Caki2 (cell line): ENCODE data around the gene C21orf91. TPM values are rescaled to one million over a fixed set of nuclear protein-coding genes. Genes with fewer than 3 reads are reported as not detected.

Experiments
- DNase-seq: peaks from one replicate; pipeline ENCODE4 v3.0.0-alpha.2; 2015; ENCODE audit warnings: low read depth
- in situ Hi-C: cut with HindIII; loops from 2 replicates; pipeline ENCODE4 v1.10.0; 2016; ENCODE audit warnings: low sequenced_read_pairs, low pct_unique_long_range_greater_than_20kb, mixed read lengths
- total RNA-seq: library from RNA; depleted of rRNA; stranded (reverse); fragments of >200 nt; shearing (Covaris generic); gene quantifications from 2 replicates; pipeline ENCODE4 v1.2.3, GENCODE V29; 2014; ENCODE audit warnings: low replicate concordance; rRNA removed

The C21orf91 gene
- total RNA-seq, result 0.03 and 0.34 TPM in 2 replicates

DNA sequence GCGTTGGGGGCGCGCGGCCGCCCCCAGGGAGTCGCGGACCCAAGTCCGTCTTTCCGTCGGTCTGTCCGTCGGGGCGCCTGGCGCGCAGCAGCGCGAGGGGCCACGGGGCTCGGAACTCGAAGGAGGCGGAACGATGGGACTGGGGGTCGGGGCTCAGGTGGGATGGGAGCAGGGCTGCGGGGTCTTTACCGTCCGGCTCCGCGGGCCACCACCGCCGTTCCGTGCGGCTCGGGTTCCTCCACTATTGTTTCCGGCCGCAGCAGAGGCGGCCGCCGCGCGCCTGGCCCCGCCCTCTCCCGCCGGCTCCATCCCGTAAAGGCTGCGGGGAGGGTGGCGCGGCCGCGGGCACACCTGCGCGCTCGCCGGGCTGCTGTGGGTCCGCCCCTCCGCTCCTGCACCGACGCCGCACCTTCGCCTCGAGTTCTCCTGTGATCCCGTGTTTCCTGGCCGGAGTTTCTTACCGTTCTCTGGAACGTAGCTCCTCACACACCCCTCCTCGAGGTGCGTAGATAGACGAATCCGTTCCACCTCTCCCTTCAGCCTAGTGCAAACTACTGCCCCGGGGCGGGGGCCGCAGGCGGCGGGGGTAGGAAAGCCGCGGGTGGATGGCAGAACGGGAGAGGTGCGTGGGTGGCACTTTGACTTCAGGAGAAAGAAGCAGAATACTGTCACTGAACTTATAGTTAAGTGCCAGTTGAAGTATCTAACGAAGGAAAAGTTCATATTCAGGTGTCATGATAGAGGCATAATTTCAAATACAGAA lies at the start of gene C21orf91:
Gene C21orf91, minus strand, starts transcription at position 243 of the 763 bp plus-strand sequence. CDS start 1,038 bp downstream, outside the sequence.
- DNase-seq, result peak; percentile 75
- in situ Hi-C loops, result no loop called here

DNA sequence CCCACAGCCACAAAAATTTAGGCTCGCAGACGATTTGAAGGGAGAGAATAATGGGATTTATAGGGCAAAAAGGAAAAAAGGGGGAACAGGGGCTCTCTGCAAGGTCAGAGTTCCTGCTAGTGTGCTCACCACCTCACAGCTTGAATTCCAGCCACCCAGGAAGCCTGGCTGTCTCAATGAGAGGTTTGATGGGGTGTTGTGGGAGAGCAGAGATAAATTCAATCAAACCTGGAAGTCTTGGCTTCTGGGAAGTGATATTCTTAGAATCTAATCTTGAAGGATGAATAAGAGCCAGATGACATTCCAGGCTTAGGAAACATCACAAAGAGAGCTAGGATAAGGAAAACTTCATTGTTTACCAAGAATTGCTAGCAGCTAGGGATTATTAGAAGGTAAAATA lies 47.4 kb upstream of the C21orf91 start:
- DNase-seq, result no peak
- in situ Hi-C loops, result no loop called here

DNA sequence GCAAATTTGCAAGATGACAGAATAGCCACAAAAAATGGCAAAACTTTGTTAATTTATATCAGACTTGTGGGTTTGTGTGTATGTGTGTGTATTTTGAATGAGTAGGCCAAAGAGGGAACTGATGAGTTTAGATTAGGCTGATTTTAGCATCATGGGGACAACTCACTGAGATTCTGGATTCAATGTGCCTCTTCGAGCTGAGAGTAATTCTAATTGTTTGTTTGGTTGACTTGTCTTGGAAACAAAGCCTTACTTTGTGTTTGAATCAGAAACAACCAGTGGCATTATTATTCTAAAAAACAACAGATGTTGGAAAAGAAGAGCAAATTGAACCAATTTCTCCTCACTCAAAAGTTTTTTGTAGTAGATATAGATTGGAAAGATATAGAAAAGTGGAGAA lies 40.5 kb upstream of the C21orf91 start:
- in situ Hi-C loops, result no loop called here
- no peak for DNase-seq

DNA sequence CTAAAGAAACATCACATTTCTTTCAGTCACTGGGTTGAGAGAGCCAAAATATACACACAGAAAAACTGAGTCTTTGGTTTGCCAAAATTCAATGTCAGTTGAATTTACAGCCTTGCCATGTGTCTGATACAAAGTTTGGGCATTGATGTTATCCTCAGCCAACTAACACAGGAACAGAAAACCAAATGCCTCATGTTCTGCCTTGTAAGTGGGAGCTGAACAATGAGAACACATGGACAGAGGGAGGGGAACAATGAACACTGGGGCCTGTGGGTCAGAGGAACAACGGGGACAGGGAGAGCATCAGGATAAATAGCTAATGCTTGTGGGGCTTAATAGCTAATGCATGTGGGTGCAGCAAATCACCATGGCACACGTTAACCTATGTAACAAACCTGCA lies 39.6 kb upstream of the C21orf91 start:
- no peak for DNase-seq
- in situ Hi-C loops, result no loop called here

DNA sequence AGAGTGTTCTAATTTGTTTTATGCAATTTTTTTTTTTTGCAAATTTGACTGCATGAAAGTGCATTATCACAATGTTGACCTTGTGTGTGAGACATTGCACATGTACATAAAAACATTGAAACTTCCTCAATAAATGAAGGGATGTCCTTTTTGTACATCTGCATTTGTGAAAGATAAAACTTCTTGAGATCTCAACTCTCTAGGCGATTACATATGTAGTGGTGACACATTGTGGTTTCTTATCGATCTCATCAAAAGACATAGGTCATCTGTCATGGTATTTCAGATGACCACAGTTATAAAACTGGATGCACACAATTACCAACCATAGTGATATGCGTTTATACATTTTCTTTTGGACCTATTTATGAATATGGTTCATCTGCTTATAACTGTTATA lies 35.6 kb upstream of the C21orf91 start:
- DNase-seq, result no peak
- in situ Hi-C loops, result no loop called here

DNA sequence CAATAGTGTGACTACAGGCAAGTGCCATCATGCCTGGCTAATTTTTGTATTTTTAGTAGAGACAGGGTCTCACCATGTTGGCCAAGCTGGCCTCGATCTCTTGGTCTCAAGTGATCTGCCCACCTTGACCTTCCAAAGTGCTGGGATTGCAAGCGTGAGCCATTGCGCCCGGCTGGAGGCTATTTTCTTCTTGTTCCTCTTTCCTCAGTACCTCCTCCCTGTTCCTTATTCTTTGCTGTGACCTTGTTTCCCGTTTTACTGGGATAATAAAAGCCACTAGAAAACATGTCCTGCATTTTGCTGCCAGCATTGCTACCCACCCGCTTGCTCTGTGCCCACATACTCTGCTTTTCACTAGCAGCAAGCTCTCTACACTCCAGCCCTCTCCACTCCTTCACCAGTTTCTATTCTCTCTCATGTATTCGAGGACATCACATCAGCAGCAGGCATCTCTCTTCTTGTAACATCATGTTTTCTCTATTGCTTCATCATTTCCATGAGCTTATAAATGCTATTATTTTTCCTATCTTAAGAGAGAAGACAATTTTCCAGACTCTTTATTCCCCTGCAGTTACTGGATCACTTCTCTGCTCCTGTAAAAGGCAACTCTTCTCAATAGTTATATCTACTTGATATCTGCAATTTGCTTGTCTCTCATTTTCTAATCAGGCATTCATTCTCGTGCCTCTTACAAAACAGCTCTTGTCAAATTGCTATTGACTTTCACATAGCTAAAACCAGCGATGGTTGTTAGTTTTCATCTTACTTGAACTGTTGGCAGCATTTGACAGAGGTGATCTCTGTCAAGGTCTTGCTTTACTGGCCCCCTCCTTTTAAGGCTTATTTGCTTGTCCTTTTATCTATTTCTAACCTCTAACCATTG lies 34.5 kb upstream of the C21orf91 start:
- no peak for DNase-seq
- in situ Hi-C loops, result no loop called here

DNA sequence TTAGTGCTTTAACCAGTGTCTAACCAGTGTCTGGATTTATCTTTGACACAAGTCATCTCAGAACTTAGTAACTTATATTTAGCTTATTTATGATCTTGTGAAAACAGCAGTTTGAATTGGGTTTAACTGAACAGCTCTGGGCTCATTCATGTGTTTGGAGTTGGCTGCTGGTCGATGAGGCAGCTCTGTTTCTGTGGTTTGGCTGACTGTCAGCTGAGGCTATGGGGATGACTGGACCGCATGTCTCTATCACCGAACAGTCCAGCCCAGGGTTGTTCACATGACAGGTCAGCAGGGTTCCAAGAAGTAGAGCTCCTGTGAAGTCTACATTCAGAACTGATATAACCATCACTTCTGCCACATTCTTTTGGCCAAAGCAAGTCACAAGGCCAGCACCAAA lies 29.1 kb upstream of the C21orf91 start:
- peak; percentile 72 for DNase-seq
- in situ Hi-C loops, result no loop called here

DNA sequence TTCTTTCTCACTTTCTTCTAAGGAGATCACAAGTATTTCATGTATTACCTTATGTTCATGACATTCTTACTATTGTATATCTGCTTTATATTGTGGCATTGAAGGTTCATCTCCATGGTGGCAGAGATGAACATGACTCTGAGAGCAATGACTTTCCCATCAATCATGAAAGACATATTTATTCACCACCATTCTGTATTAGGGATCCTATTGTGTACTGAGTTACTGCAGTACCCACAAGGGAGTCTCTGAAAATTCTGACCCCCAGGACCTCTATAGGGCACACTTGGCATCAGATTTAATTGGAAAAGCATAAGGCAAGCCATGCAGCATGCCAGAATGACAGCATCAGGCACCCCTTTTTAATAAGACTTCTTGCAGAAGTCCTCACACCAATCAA lies 21.9 kb upstream of the C21orf91 start:
- in situ Hi-C loops, result no loop called here
- no peak for DNase-seq

DNA sequence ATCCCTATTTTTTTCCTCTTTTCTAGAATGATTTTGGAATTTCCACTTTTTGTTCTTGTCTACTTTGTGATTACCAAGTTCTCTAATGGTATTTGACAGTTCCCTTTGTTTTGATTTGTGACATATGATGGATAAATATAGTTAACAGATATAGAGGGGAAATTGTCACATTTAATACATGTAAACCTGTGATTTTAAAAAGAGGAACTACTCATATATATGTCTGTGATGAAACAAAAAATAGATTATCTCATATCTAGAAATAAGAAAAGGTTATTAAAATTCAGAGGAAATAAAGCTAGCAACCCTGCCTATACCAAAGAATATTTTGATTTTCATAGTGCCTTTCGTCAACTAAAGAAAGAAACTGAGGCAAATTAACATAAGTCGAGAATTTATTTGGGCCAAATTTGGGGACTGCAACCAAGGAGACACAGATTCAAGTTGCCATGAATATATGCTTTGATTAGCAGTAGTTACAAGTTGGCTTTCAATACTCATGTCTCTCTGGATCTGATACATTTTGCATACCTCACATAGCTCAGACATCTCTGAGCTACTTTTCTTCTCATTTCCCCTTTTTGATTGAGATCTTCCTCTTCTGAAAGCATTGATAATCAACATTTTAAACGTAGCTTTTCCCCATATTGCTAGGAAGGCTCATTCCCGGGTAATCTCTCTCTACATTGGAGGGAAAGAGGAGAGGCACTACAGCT lies 15.6 kb upstream of the C21orf91 start:
- in situ Hi-C loops, result no loop called here
- no peak for DNase-seq

DNA sequence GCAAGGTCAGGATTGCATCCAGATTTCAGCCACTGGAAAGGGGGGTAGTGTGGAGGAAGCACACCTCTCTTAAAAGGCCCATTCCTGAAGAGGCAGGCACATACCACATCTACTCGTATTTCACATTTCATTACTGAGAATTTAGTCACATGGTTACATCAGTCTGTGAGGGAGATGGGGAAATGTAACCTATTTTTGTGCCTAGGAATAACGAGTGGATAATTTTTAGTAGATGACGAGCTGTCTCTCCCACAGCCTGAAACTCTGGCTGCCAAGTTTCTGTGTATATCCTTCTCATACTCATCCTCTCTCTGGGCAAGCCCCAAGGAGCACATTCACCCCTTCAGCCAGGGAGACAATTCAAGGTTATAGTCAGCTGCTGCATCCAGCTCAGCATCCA lies 10.3 kb upstream of the C21orf91 start:
- DNase-seq, result no peak
- in situ Hi-C loops, result no loop called here

DNA sequence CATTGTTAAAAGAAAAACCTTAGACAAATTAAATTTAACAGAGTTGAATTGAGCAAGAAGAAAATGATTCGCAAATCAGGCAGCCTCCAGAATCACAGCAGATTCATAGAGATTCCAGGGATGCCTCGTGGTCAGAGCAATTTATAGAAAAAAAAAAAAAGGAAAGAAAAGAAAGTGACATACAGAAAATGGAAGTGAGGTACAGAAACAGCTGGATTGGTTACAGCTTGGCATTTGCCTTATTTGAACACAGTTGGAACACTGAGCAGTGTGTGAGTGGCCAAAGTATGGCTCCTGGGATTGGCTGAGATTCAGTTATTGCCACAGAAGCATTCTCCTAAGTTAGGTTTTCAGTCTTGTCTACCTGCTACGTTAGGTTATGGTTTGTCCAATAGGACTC lies 9.1 kb upstream of the C21orf91 start:
- in situ Hi-C loops, result no loop called here
- DNase-seq, result no peak

DNA sequence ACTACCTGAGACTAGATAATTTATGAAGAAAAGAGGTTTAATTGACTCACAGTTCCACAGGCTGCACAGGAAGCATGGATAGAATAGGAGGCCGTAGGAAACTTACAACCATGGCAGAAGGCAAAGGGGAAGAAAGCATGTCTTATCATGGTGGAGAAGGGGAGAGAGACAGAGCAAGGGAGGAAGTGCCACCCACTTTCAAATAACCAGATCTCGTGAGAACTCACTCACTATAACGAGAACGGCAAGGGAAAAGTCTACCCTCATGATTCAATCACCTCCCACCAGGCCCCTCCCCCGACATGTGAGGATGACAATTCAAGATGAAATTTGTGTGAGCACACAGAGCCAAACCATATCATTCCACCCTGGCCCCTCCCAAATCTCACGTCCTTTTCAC lies 4.7 kb upstream of the C21orf91 start:
- in situ Hi-C loops, result no loop called here

DNA sequence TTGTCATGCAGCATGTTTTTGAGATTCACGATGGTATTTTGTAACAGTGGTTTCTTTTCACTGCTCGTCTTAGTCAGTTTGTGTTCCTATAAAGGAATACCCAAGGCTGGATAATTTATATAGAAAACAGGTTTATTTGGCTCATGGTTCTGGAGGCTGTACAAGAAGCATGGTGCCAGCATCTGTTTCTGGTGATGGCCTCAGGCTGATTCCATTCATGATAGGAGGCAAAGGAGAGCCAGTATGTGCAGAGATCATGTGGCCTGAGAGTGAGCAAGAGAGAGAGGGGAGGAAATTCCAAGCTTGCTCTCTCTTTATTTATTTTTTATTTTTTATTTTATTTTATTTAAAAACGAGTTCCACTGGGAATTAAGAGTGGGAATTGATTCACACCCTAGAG lies 2.0 kb upstream of the C21orf91 start:
- no peak for DNase-seq
- in situ Hi-C loops, result no loop called here

More for the DNA sequence above, 4.7 kb upstream of the C21orf91 start:
- DNase-seq, result no peak

DNA sequence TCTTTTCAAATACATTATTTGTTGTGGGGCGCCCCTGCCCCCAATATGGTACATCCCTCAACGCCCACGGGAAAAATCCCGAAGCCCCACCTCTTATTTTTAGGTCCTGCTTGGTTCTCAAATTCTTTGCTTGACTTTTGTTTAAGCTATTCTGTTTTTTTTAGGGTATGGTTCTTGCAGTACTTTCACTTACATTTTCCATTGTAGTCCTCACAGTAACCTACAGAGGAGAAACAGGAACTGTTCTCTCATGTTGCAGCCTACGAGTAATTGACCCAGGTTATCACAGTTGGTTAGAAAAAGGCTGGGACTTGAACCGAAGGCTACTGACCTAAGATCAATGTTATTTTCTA lies 697 bp upstream of the C21orf91 start:
- no peak for DNase-seq

DNA sequence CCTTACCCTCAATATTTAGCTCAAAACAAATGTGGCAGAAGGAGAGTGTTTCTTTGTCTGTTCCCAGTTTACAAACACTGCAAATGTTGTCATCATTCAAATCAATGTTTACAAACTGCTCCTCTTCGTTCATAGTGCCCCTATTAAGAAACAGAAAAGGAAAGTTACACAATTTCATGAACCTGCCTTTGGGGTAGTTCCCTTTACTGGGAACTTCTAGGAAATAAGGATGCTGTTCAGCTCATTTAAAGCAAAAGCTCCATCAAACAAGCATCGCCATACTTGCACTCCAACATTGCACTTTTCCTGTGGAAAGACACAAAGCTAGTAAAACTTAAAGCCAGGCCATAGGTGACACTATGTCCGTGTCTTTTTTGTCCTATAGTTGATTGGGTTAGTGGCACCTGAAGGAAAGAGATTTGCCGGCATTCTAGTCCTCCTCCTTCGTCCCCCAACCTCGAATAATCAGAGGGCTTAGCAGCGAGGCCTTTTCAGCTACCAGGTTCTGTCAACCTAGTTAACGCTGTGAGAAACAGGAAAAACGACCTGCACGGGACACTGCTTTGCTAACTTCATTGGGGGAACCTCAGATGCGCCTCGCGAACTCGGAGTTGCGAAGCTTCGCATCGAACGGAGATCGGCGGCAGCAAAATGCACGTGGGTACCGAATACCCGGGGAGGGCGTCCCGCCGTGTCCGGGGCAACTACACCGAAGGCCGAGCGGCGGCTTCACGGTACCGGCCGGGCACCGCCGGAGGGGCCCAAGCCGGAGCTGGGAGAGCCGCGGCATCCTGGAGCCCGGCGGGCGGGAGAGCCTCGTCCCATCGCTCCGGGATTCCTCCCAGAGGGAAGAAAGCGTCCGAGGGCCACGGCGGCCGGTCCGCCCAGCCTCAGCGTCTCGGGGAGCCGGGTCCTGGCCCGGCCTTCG lies 706 bp downstream of the C21orf91 start:
- DNase-seq, result peak; percentile 41
- in situ Hi-C loops, result no loop called here

More for the DNA sequence above, 697 bp upstream of the C21orf91 start:
- in situ Hi-C loops, result no loop called here

DNA sequence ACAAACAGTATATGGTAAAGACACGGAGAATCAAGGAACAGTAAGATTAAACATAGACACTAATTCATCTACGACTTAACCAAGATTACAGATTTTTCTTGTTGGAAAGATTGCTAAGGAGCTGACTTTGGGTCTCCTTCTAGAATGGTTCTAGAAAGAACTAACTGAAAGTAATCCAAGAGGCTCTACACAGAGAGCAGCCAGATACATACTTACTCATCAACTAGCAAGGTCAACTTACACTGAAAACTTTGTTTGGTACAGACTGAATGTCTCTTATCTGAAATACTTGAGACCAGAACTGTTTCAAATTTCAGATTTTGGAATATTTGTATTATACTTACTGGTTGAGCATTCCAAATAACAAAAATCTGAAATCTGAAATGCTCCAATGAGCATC lies 5.8 kb downstream of the C21orf91 start:
- in situ Hi-C loops, result no loop called here
- no peak for DNase-seq

DNA sequence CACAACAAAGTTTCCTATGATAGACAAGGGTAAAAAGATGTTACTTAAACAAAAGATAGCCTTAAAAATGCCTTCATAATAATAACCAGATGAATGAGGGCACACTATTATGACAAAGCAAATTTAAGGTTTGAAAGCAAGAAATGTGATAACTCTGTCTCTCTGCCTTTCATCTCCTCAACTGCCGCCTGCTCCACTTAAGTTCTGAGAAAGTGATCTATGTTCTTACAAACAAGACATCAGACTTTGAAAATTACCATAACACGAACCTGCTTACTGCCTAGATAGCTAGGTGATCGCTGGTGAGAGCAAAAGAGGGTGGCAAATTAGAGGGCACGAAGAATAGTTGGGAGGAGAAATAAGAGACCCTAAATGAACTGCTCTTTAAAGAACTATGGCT lies 13.2 kb downstream of the C21orf91 start:
- in situ Hi-C loops, result no loop called here
- DNase-seq, result no peak

DNA sequence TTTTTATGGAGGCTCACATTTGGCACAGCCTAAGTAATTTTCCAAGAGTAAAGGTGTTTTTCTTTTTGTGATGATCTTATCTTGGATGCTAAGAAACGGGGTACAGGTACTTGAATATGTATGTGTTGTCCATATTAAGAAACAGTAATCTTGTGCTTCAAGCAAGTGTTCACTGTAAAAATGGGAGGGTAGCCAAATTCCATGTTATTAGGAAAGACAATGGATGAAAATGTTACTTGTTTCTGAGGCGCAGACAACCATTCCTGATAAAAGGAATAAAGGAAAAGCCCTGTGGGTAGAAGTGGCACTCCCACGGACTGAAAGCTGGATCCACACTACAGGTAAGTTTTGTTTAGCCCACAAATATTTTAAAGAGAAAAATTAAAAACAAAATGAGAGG lies 15.6 kb downstream of the C21orf91 start:
- no peak for DNase-seq
- in situ Hi-C loops, result no loop called here
